WTC11 (cell line): ENCODE results near the gene SHC3. TPM values are rescaled to one million over a fixed set of nuclear protein-coding genes. Genes with fewer than 3 reads are reported as not detected.

Source experiments
- ATAC-seq: fragments of 200-7000 bp; cut with Tn5 transposase; 2 replicates; pipeline ENCODE4 v1.10.0; 2021; ENCODE audit warnings: mild to moderate bottlenecking, moderate library complexity
- CTCF ChIA-PET: fragments of 300-600 bp; sonication (Branson Sonifier 250); formaldehyde crosslinking; loops from one replicate; lab custom pipeline; 2021; ENCODE audit warnings: antibody characterized with exemption; lab: Charles Lee
- POLR2A ChIA-PET: fragments of 350-600 bp; sonication (Branson Sonifier 250); formaldehyde crosslinking; loops from one replicate; lab custom pipeline; 2021; ENCODE audit warnings: antibody characterized with exemption; lab: Charles Lee
- DNase-seq: peaks from one replicate; pipeline ENCODE4 v3.0.0; 2021; ENCODE audit warnings: low spot score
- H3K27ac Mint-ChIP-seq: 2 replicates; pipeline ENCODE4 v1.8.0; 2021; ENCODE audit warnings: mixed read lengths
- H3K27me3 Mint-ChIP-seq: 2 replicates; pipeline ENCODE4 v1.8.0; 2021; ENCODE audit warnings: low read depth, mild to moderate bottlenecking, moderate library complexity, mixed read lengths
- H3K36me3 Mint-ChIP-seq: 2 replicates; pipeline ENCODE4 v1.8.0; 2021; ENCODE audit warnings: mixed read lengths
- H3K4me1 Mint-ChIP-seq: 2 replicates; pipeline ENCODE4 v1.8.0; 2022; ENCODE audit warnings: mixed read lengths
- H3K4me3 Mint-ChIP-seq: 2 replicates; pipeline ENCODE4 v1.8.0; 2021; ENCODE audit warnings: mild to moderate bottlenecking, moderate library complexity, mixed read lengths
- H3K9me3 Mint-ChIP-seq: 2 replicates; pipeline ENCODE4 v1.8.0; 2021; ENCODE audit warnings: mixed read lengths
- ARID4B ChIP-seq: sonication (generic); formaldehyde crosslinking; IDR thresholded peaks from 2 replicates; pipeline ENCODE4 v1.8.0; 2023; ENCODE audit warnings: missing genetic modification reagents, mild to moderate bottlenecking, borderline replicate concordance
- ATF6 ChIP-seq: sonication (generic); formaldehyde crosslinking; IDR thresholded peaks from 2 replicates; pipeline ENCODE4 v1.8.1; 2023; ENCODE audit warnings: mild to moderate bottlenecking, missing genetic modification reagents
- ETV6 ChIP-seq: sonication (generic); formaldehyde crosslinking; IDR thresholded peaks from 2 replicates; pipeline ENCODE4 v1.8.1; 2022; ENCODE audit warnings: mild to moderate bottlenecking, missing genetic modification reagents
- FOXP1 ChIP-seq: sonication (generic); formaldehyde crosslinking; IDR thresholded peaks from 2 replicates; pipeline ENCODE4 v1.8.0; 2022; ENCODE audit warnings: missing genetic modification reagents, mild to moderate bottlenecking, moderate library complexity, borderline replicate concordance
- GTF2I ChIP-seq: fragments of 250-450 bp; sonication (Bioruptor Pico); conservative IDR thresholded peaks from 2 replicates; pipeline ENCODE4 v1.4.0; 2021; ENCODE audit warnings: mild to moderate bottlenecking
- HMGA2 ChIP-seq: fragments of 250-450 bp; sonication (Bioruptor Pico); IDR thresholded peaks from 2 replicates; pipeline ENCODE4 v1.4.0; 2021; ENCODE audit warnings: mild to moderate bottlenecking, moderate library complexity
- HMGXB4 ChIP-seq: sonication (generic); formaldehyde crosslinking; IDR thresholded peaks from 2 replicates; pipeline ENCODE4 v1.8.1; 2023; ENCODE audit warnings: mild to moderate bottlenecking, moderate library complexity, missing genetic modification reagents
- MAX ChIP-seq: sonication (generic); formaldehyde crosslinking; IDR thresholded peaks from 2 replicates; pipeline ENCODE4 v1.8.0; 2022; ENCODE audit warnings: mild to moderate bottlenecking, missing genetic modification reagents
- MXD4 ChIP-seq: fragments of 250-450 bp; sonication (Bioruptor Pico); IDR thresholded peaks from 2 replicates; pipeline ENCODE4 v1.8.0; 2021; ENCODE audit warnings: mild to moderate bottlenecking, moderate library complexity, borderline replicate concordance
- MYBL2 ChIP-seq: sonication (generic); formaldehyde crosslinking; IDR thresholded peaks from 2 replicates; pipeline ENCODE4 v1.8.1; 2023; ENCODE audit warnings: mild to moderate bottlenecking, moderate library complexity, missing genetic modification reagents
- RELA ChIP-seq: sonication (generic); formaldehyde crosslinking; IDR thresholded peaks from 2 replicates; pipeline ENCODE4 v1.8.1; 2022; ENCODE audit warnings: missing genetic modification reagents, mild to moderate bottlenecking, borderline replicate concordance
- SP1 ChIP-seq: sonication (generic); formaldehyde crosslinking; conservative IDR thresholded peaks from 2 replicates; pipeline ENCODE4 v1.8.1; 2022; ENCODE audit warnings: missing genetic modification reagents
- STAT6 ChIP-seq: sonication (generic); formaldehyde crosslinking; conservative IDR thresholded peaks from 2 replicates; pipeline ENCODE4 v1.8.1; 2023; ENCODE audit warnings: mild to moderate bottlenecking, low read depth, missing genetic modification reagents, moderate library complexity
- TEAD1 ChIP-seq: sonication (generic); formaldehyde crosslinking; IDR thresholded peaks from 2 replicates; pipeline ENCODE4 v1.8.0; 2022; ENCODE audit warnings: mild to moderate bottlenecking, missing genetic modification reagents
- TP53 ChIP-seq: sonication (generic); formaldehyde crosslinking; IDR thresholded peaks from 2 replicates; pipeline ENCODE4 v1.8.1; 2023; ENCODE audit warnings: mild to moderate bottlenecking, missing genetic modification reagents
- ZNF219 ChIP-seq: sonication (generic); formaldehyde crosslinking; IDR thresholded peaks from 2 replicates; pipeline ENCODE4 v1.8.0; 2023; ENCODE audit warnings: missing genetic modification reagents, mild to moderate bottlenecking, borderline replicate concordance
- ZNF232 ChIP-seq: sonication (generic); formaldehyde crosslinking; IDR thresholded peaks from 2 replicates; pipeline ENCODE4 v1.8.0; 2022; ENCODE audit warnings: mild to moderate bottlenecking, missing genetic modification reagents
- ZNF396 ChIP-seq: fragments of 250-450 bp; sonication (Bioruptor Pico); IDR thresholded peaks from 2 replicates; pipeline ENCODE4 v1.8.0; 2021; ENCODE audit warnings: mild to moderate bottlenecking, moderate library complexity, borderline replicate concordance
- ZNF425 ChIP-seq: fragments of 250-450 bp; sonication (Bioruptor Pico); conservative IDR thresholded peaks from 2 replicates; pipeline ENCODE4 v1.9.0; 2021; ENCODE audit warnings: mild to moderate bottlenecking
- total RNA-seq: library from RNA; stranded (reverse); gene quantifications from 3 replicates; pipeline ENCODE4 v1.2.3, GENCODE V29; 2021

SHC3 gene
- total RNA-seq, 1 experiment from 2014 or later = 4.9 TPM

- CTCF ChIA-PET = interaction anchor here (0.9 to 2.6 kb wide), 7 partner anchors 10 to 401 kb away, joined by 3 to 13 read pairs (median 3); no protein-coding TSS in a partner anchor
- Mint-ChIP-seq H3K27me3 (peaks cover 18% of the 10 kb centered on the region), H3K4me3 (peak within 1 kb of the TSS; percentile 91), H3K9me3 (peaks cover 5% of the 10 kb centered on the region), H3K36me3 (0 out of 2 replicates have a peak, but pooled peaks cover 2% of the 10 kb centered on the region), H3K4me1 (peaks cover 34% of the 10 kb centered on the region), H3K27ac (0 out of 2 replicates have a peak within 1 kb of the TSS, but pooled peaks have one; percentile 36)
- peak; percentile 62 for ATAC-seq
- POLR2A ChIA-PET = interaction anchor here (1.0 kb wide), 1 partner anchor 327 kb away, joined by 3 read pairs; the partner anchor contains the start of gene SECISBP2
- peak; percentile 78 for DNase-seq
- TF ChIP-seq TEAD1 (0 out of 2 replicates have a peak, but pooled peaks have one; percentile 30), FOXP1 (CRISPR knock-in tag) (0 out of 2 replicates have a peak, but pooled peaks have one; percentile 33), HMGA2 (CRISPR knock-in tag) (no peak), ATF6 (CRISPR knock-in tag) (no peak), ZNF425 (CRISPR knock-in tag) (no peak), MXD4 (CRISPR knock-in tag) (no peak), MAX (peak; percentile 39; the same call in 1 of the 2 replicates), ARID4B (CRISPR knock-in tag) (peak; percentile 19; the same call in 1 of the 2 replicates), ETV6 (CRISPR knock-in tag) (peak; percentile 7; the same call in 1 of the 2 replicates), ZNF396 (CRISPR knock-in tag) (no peak), SP1 (CRISPR knock-in tag) (peak; percentile 70), HMGXB4 (peak; percentile 40; the same call in 1 of the 2 replicates), STAT6 (CRISPR knock-in tag) (0 out of 2 replicates have a peak, but pooled peaks have one; percentile 55), GTF2I (CRISPR knock-in tag) (no peak), MYBL2 (CRISPR knock-in tag) (no peak), TP53 (CRISPR knock-in tag) (peak; percentile 74; the same call in 1 of the 2 replicates), ZNF219 (CRISPR knock-in tag) (peak; percentile 66; the same call in 1 of the 2 replicates), RELA (CRISPR knock-in tag) (0 out of 2 replicates have a peak, but pooled peaks have one; percentile 21), ZNF232 (CRISPR knock-in tag) (peak; percentile 47; the same call in 1 of the 2 replicates)
These were observed 187.3 kb downstream of the SHC3 start, which contains the start of gene S1PR3 for GRCh38 chr9:88991066-88992034. Gene S1PR3, plus strand, starts transcription at chr9:88991468. Its CDS starts 9,733 bp downstream, at chr9:89001201.
